ENCODE measurements around the gene TCERG1L.
"Not testable (repeated sequence)": the region's sequence is repeated elsewhere in the genome, so short reads cannot be mapped to it uniquely, and the experiment has no call there.

Gene TCERG1L

GRCh38 chr10:131311661-131312477 is at the start of gene TCERG1L:
Gene TCERG1L, minus strand, starts transcription at chr10:131311721. Its CDS starts 86 bp downstream, at chr10:131311635.
- DNase-seq (ENCODE audit: low read depth in 2 of 2): no peak

- DNase-seq (ENCODE audit: low read depth in 2 of 2): no peak
These were observed 47.4 kb upstream of the TCERG1L start for GRCh38 chr10:131358741-131359442.

GRCh38 chr10:131356442-131356841 is 44.9 kb upstream of the TCERG1L start:
- DNase-seq (ENCODE audit: low read depth in 2 of 2): no peak

- no peak for DNase-seq (ENCODE audit: low read depth in 2 of 2)
These were observed 44.4 kb upstream of the TCERG1L start for GRCh38 chr10:131355881-131356280.

GRCh38 chr10:131355056-131355455 is 43.5 kb upstream of the TCERG1L start:
- no peak for DNase-seq (ENCODE audit: low read depth in 2 of 2)

- no peak for DNase-seq (ENCODE audit: low read depth in 2 of 2)
These were observed 42.9 kb upstream of the TCERG1L start for GRCh38 chr10:131354380-131354779.

- no peak for DNase-seq (ENCODE audit: low read depth in 2 of 2)
These were observed 41.3 kb upstream of the TCERG1L start for GRCh38 chr10:131352765-131353290.

GRCh38 chr10:131350660-131351059 is 39.1 kb upstream of the TCERG1L start:
- no peak for DNase-seq (ENCODE audit: low read depth in 2 of 2)

GRCh38 chr10:131350245-131350644 is 38.7 kb upstream of the TCERG1L start:
- DNase-seq (ENCODE audit: low read depth in 2 of 2): no peak

GRCh38 chr10:131346456-131346855 is 34.9 kb upstream of the TCERG1L start:
- no peak for DNase-seq (ENCODE audit: low read depth in 2 of 2)

GRCh38 chr10:131345691-131346090 is 34.2 kb upstream of the TCERG1L start:
- DNase-seq (ENCODE audit: low read depth in 2 of 2): no peak

- DNase-seq (ENCODE audit: low read depth in 2 of 2): no peak
These were observed 33.2 kb upstream of the TCERG1L start for GRCh38 chr10:131344747-131345146.

GRCh38 chr10:131337741-131338140 is 26.2 kb upstream of the TCERG1L start:
- no peak for DNase-seq (ENCODE audit: low read depth in 2 of 2)

- no peak for DNase-seq (ENCODE audit: low read depth in 2 of 2)
These were observed 21.3 kb upstream of the TCERG1L start for GRCh38 chr10:131332821-131333220.

- DNase-seq (ENCODE audit: low read depth in 2 of 2): no peak
These were observed 12.4 kb upstream of the TCERG1L start for GRCh38 chr10:131323880-131324279.

- no peak for DNase-seq (ENCODE audit: low read depth in 2 of 2)
These were observed 11.5 kb upstream of the TCERG1L start for GRCh38 chr10:131323025-131323424.

GRCh38 chr10:131322575-131322974 is 11.1 kb upstream of the TCERG1L start:
- DNase-seq (ENCODE audit: low read depth in 2 of 2): not testable (repeated sequence)

GRCh38 chr10:131320860-131321604 is 9.5 kb upstream of the TCERG1L start:
- DNase-seq (ENCODE audit: low read depth in 2 of 2): no peak

GRCh38 chr10:131318814-131319213 is 7.3 kb upstream of the TCERG1L start:
- no peak for DNase-seq (ENCODE audit: low read depth in 2 of 2)

- no peak for DNase-seq (ENCODE audit: low read depth in 2 of 2)
These were observed 6.8 kb upstream of the TCERG1L start for GRCh38 chr10:131318291-131318690.

GRCh38 chr10:131316321-131317075 is 5.0 kb upstream of the TCERG1L start:
- no peak for DNase-seq (ENCODE audit: low read depth in 2 of 2)

Data from stimulated activated CD4-positive, alpha-beta T cell treated with anti-CD3 and anti-CD28 coated beads, Interleukin-15, amount 100 ng/mL, for 48 hours (primary cell).